ENCODE results near the gene NF1. TPM values are rescaled to one million over a fixed set of nuclear protein-coding genes. Genes with fewer than 3 reads are reported as not detected.

The NF1 gene
- total RNA-seq, 1 donor from 2014 or later: 66.7 TPM

GRCh38 chr17:31418773-31419350 is 324.1 kb downstream of the NF1 start:
- no peak for DNase-seq (ENCODE audit: extremely low spot score, unreplicated experiment)
- no peak overlapping the region for H3K27ac Mint-ChIP-seq (ENCODE audit: unreplicated experiment)
- TF ChIP-seq, protein P1, sequence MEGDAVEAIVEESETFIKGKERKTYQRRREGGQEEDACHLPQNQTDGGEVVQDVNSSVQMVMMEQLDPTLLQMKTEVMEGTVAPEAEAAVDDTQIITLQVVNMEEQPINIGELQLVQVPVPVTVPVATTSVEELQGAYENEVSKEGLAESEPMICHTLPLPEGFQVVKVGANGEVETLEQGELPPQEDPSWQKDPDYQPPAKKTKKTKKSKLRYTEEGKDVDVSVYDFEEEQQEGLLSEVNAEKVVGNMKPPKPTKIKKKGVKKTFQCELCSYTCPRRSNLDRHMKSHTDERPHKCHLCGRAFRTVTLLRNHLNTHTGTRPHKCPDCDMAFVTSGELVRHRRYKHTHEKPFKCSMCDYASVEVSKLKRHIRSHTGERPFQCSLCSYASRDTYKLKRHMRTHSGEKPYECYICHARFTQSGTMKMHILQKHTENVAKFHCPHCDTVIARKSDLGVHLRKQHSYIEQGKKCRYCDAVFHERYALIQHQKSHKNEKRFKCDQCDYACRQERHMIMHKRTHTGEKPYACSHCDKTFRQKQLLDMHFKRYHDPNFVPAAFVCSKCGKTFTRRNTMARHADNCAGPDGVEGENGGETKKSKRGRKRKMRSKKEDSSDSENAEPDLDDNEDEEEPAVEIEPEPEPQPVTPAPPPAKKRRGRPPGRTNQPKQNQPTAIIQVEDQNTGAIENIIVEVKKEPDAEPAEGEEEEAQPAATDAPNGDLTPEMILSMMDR (IDR thresholded peaks at IDR 0.05): no peak
- H3K4me1 Mint-ChIP-seq (ENCODE audit: unreplicated experiment): peaks cover 2% of the 10 kb centered on the region
- H3K36me3 Mint-ChIP-seq (ENCODE audit: unreplicated experiment): no peaks in the 10 kb centered on the region
- peaks cover 30% of the 10 kb centered on the region for H3K27me3 Mint-ChIP-seq (ENCODE audit: unreplicated experiment)
- H3K4me3 Mint-ChIP-seq (ENCODE audit: unreplicated experiment): no peak overlapping the region
- H3K9me3 Mint-ChIP-seq (ENCODE audit: unreplicated experiment): peaks cover 3% of the 10 kb centered on the region

DNA sequence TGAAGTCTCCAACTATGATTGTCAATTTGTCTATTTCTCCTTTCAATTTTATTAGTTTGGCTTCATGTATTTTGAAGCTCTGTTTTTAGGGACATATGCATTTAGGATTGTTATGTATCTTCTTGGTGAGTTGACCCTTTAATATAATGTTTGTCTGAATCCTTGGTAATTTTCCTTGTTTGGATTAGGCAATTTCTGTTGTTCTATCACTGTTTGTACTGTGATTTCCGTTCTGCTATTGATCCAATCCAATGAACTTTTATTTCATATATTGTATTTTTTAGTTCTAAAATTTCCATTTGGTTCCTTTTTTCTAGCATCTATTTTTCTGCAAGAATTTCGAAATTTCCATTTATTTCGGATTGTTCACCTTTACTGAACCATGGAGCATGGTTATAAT is 327.7 kb downstream of the NF1 start:
- H3K9me3 Mint-ChIP-seq (ENCODE audit: unreplicated experiment): peaks cover 3% of the 10 kb centered on the region
- H3K27me3 Mint-ChIP-seq (ENCODE audit: unreplicated experiment): peaks cover 28% of the 10 kb centered on the region
- H3K36me3 Mint-ChIP-seq (ENCODE audit: unreplicated experiment): no peaks in the 10 kb centered on the region
- H3K4me1 Mint-ChIP-seq (ENCODE audit: unreplicated experiment): no peaks in the 10 kb centered on the region
- DNase-seq (ENCODE audit: extremely low spot score, unreplicated experiment): no peak
- H3K4me3 Mint-ChIP-seq (ENCODE audit: unreplicated experiment): no peak overlapping the region
- no peak overlapping the region for H3K27ac Mint-ChIP-seq (ENCODE audit: unreplicated experiment)
- TF ChIP-seq, protein P1 (IDR thresholded peaks at IDR 0.05): no peak

GRCh38 chr17:31424944-31425281 is 330.1 kb downstream of the NF1 start:
- H3K4me3 Mint-ChIP-seq (ENCODE audit: unreplicated experiment): no peak overlapping the region
- no peaks in the 10 kb centered on the region for H3K4me1 Mint-ChIP-seq (ENCODE audit: unreplicated experiment)
- H3K36me3 Mint-ChIP-seq (ENCODE audit: unreplicated experiment): no peaks in the 10 kb centered on the region
- DNase-seq (ENCODE audit: extremely low spot score, unreplicated experiment): no peak
- peaks cover 3% of the 10 kb centered on the region for H3K9me3 Mint-ChIP-seq (ENCODE audit: unreplicated experiment)
- TF ChIP-seq, protein P1 (IDR thresholded peaks at IDR 0.05): no peak
- H3K27ac Mint-ChIP-seq (ENCODE audit: unreplicated experiment): no peak overlapping the region
- peaks cover 26% of the 10 kb centered on the region for H3K27me3 Mint-ChIP-seq (ENCODE audit: unreplicated experiment)

- H3K4me1 Mint-ChIP-seq (ENCODE audit: unreplicated experiment): no peaks in the 10 kb centered on the region
- TF ChIP-seq, protein P1 (IDR thresholded peaks at IDR 0.05): no peak
- no peak overlapping the region for H3K4me3 Mint-ChIP-seq (ENCODE audit: unreplicated experiment)
- DNase-seq (ENCODE audit: extremely low spot score, unreplicated experiment): no peak
- H3K27ac Mint-ChIP-seq (ENCODE audit: unreplicated experiment): no peak overlapping the region
- no peaks in the 10 kb centered on the region for H3K36me3 Mint-ChIP-seq (ENCODE audit: unreplicated experiment)
- peaks cover 27% of the 10 kb centered on the region for H3K27me3 Mint-ChIP-seq (ENCODE audit: unreplicated experiment)
- peaks cover 3% of the 10 kb centered on the region for H3K9me3 Mint-ChIP-seq (ENCODE audit: unreplicated experiment)
Observed at GRCh38 chr17:31425282-31426040, 330.7 kb downstream of the NF1 start.

Small RNAs within 50 kb of the gene (microRNA-seq; reads per million reads assigned to microRNA genes)
- 1.6 reads per million for gene MIR4733 (ENCODE audit: unreplicated experiment)

Other genes with a start within 250 kb of the NF1 start
- gene TEFM, start 188.7 kb upstream of the NF1 start, total RNA-seq: 9.8 and 15.5 TPM in 2 replicates
- gene ADAP2, start 173.0 kb upstream of the NF1 start, total RNA-seq: 0.31 and 0.62 TPM in 2 replicates
- 16.1 and 16.9 TPM in 2 replicates for gene RNF135, start 123.9 kb upstream of the NF1 start, total RNA-seq
- not detected in 2 replicates for gene OMG, start 202.3 kb downstream of the NF1 start, total RNA-seq
- not detected in 2 replicates for gene EVI2B, start 219.1 kb downstream of the NF1 start, total RNA-seq
- gene EVI2A, start 226.6 kb downstream of the NF1 start, total RNA-seq: not detected in 2 replicates

All from osteocyte (in vitro differentiated cells).